Measurements from ENCODE around the gene CNTNAP5.

The CNTNAP5 gene

DNA sequence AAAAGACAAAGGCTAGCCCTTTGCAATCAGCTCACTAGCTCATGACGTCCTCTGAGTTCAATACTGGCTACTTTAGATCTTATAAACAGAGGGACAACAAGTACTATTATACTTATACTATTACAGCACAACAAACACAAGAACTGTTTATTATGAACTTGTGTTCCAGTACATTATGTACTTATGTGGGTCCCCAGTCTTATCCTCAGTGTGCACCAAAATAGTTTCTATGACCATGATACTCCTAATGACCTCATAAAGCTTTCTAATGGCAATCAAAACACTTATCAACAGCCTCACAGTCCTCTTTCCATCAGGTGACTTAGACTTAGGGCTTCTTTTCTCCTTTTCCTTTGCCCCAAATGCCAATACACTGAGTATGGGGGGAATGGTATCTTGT lies 614.4 kb downstream of the CNTNAP5 start:
- DNase-seq = no peak

DNA sequence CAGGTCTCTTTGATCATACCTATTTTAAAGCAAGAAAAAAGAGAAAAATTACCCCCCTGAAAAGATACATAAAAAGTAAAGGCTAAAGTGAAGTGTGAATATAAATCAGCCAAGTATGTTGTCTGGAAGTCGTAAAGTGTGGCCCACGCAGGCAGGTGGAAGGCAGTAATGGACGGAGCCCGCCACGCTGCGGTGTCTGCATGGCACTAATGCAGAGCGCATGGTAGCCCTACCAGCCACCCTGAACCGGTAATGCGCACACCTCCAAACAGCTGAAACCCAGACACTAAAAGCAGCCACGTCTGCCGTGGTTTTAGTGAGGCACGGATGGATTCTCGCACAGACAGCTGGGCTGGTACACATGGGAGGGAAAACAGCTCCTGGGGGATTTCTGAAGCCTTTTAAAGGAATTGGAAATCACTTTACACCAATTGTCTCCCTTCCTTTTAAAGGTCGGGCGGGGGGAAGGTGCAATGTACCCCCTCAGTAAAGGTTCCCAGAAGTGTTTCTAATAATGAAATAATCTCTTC lies 615.2 kb downstream of the CNTNAP5 start:
- DNase-seq = no peak

DNA sequence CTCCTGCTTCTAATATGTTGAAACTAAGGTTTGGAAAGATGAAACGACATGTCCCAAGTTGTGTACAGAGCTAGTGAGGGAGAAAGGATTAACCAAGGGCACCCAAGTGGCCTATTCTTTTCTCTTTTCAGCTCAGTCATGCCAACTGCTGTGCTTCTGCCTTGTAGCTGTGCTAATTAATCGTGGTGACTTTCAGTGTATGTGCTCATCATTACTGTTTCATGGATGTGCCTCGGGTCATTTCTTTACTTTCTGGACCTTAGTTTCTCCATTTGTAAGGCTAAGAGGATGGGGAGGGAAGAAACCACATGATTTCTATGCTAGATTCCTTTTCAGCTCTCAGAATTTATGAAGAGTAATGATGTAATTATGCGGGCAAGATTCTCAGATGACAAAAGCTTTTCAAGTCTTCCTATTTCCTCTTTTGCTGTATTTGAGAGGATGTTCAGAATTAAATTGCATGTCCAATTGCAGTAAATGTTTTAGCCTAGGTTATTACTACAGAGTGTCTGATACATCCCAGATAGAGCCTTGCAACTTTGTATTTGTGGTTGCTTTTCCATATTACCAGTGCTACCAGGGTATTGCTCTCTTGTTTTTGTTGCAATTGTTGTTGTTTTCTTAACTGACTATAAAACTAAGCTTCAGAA lies 621.2 kb downstream of the CNTNAP5 start:
- DNase-seq = no peak

DNA sequence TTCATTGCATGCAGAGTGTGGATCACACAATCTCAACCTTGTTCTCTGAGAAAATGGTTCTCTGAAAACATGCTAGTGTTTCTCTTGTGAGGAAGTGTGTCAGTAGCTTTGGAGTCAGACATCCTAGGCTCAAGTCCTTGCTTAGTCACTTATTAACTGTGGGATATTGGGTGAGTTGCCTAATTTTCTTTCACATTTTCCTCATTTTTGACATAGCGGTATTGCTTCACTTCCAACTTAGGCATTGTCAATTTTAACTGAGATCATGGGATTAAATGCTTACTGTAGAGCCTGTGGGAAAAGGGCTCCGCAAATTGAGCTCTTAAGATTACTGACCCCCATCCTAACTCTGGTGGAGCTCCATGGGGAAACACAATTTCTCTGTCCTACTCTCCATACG lies 622.2 kb downstream of the CNTNAP5 start:
- DNase-seq = no peak

DNA sequence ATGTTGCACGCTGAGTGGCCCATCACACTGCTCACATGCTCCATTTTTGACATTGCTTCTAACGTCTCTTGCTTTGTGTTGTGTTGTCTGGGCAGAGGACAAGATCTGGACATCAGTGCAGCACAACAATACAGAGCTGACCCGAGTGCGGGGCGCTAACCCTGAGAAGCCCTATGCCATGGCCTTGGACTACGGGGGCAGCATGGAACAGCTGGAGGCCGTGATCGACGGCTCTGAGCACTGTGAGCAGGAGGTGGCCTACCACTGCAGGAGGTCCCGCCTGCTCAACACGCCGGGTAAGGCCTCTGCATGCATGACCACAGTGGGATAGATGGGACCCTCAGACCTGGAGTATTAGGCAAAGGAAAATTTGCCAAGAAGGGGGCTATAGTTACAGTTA lies 622.6 kb downstream of the CNTNAP5 start:
- no peak for DNase-seq

DNA sequence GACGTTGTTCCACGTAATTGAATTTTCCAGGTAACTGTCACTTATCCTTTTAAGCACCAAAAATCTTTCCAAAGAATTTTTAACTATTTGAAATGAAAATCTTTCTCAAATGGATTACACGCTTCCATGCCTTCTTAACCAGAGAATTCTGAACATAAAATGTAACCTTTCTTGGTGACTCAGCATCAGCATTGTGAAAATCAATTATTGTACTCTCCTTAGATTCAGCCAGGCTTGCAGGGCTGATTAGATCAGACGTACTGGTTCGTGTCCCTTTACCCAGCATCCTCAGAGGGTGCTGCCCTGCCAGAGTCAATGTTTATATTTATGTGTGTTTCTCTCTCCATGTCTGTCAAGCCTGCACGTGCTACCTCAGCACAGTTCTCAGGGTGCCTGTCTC lies 623.9 kb downstream of the CNTNAP5 start:
- no peak for DNase-seq

DNA sequence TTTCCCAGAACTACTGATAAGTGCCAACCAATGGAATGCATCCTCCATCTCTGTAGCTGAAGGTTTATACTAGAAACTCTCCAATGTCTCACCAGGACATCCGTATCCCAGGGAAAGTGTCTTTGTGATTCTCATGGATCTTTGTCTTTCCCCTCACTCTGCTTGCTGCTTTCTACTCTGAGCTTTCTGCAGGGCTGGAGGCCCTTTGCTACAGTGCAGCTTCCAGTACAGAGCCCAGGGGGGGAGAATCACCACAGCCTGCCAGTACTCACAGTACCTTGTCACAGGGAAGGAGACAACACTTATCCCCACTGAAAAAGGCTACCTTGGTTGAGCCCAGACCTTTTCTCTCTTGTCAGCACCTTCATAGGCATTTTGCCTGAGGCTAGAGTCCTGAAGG lies 627.0 kb downstream of the CNTNAP5 start:
- DNase-seq = no peak

DNA sequence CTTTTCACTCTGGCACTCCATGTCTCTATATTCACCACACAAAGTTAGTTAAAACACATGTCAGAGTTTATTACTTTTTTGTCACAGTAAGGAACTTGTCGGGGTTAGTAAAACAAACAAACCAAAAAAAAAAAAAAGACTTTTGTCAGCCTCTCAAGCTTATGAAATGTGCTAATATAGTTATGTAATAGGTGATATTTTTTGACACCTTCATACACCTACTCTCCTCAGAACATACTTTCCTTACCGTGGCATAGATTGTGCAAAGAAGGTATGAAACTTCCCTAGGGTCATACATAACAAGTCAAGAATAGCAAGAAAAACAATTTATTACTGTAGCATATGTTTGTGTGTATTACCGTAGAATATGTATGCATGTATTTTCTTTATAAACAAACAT lies 633.3 kb downstream of the CNTNAP5 start:
- no peak for DNase-seq

DNA sequence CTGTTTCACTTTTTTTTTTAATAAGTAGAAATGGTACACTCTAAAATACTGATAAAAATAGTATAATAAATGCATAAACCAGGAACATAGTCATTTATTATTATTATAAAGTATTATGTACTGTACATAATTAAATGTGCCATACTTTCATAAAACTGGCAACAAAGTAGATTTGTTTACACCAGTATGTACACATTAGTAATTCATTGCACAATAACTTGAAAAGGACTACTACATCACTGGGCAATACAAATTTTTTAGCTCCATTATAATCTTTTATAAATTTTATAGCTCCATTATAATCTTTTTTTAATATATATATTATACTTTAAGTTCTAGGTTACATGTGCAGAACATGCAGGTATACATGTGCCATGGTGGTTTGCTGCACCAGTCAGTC lies 636.5 kb downstream of the CNTNAP5 start:
- no peak for DNase-seq

DNA sequence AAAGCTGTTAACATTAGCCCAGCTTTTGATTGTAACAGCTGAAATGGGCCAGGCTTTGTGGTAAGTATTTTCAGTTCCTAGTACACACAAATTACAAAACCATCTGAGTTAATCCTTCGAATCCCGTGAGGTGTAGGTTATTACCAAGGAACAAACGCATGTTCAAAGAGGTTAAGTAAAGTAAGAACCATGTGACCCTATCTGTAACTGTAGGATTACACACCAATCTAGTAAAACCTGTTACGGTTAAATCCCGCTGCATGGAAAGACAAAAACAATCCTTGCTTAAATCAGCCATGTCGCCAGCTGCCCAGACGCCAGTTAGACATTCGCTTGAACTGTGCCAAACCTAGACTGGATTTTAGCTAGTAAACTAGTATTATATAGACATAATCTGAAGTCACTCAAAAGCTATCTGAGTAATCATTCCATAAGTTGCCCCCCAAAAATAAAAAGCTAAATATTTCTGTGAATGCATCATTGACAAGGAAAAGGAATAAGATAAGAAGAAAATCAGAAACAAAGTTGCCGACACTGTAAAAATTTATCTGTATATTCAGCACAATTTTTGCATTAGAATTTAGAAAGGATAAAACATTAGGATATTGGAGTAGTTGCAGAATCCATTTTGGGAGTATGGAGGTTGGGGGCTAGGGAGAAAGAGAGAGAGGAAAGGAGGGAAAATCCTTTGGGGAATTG lies 638.0 kb downstream of the CNTNAP5 start:
- DNase-seq = no peak

DNA sequence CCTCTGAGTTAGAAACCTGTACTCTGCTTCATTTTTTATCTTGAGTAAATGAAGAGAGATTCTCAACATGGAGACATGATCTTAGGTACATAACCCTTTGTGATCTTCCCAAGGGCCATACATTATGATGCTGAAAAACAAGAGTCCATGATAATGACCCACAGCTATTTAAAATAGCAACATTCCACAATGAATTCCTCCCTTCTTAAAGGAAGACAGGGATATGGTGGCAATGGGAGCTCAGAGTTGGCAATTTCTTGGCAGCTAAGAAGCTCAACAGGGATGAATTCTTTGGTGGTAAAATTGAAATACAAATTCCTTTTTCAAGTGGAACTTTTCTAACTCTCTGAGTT lies 638.5 kb downstream of the CNTNAP5 start:
- DNase-seq = no peak

DNA sequence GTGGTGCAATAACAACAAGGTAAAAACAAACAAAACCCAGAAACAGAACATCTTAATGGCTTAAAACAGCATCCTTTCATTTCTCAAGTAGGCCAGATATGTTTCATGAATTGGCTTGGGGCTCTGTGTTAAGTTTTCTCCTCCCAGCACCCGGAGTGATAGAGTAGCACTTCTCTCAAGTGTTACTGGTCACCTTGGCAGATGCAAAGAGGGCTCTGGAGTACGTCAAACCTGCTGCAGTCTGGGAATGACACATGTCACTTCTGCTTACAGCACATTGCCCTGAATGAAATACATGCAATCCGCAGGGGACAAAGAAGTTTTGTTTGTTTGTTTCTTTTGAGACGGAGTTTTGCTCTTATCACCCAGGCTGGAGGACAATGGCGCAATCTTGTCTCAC lies 639.3 kb downstream of the CNTNAP5 start:
- DNase-seq = no peak

DNA sequence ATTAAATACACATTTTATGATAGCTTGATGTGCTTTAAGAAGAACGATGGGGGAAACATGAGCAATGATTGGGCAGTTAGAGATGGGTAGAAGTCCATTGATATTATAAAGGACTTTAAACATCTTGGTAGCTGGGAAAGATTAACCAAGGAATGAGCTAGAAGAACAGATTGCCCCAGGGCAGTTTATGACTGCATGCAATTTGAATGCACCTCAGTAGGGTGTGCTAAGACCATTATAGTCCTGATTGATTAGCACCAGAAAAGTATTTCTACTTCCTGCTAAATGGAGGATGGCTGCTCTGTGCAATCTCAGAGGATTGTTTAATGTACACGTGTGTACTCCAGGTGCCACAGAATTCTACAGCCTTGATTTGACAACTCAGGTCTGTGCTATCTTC lies 641.9 kb downstream of the CNTNAP5 start:
- no peak for DNase-seq

DNA sequence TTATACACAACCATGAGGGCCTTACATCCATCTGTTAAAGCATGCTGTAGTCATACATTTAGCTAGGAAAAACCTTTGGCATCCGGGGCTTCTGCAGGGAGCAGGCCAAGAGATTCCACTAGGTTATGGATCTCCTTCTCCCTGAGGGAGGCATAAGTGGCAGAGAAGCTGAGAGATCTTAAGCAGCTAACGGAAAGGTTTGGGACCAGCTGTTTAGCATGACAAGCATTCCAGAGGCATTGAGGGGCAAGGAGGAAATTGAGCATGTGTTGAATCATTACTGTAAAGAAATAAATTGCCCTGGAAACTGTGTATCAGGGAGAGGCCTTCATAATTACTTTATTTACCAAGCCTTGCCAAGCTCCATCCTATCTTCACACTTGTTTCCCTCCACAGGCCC lies 643.1 kb downstream of the CNTNAP5 start:
- DNase-seq = no peak

DNA sequence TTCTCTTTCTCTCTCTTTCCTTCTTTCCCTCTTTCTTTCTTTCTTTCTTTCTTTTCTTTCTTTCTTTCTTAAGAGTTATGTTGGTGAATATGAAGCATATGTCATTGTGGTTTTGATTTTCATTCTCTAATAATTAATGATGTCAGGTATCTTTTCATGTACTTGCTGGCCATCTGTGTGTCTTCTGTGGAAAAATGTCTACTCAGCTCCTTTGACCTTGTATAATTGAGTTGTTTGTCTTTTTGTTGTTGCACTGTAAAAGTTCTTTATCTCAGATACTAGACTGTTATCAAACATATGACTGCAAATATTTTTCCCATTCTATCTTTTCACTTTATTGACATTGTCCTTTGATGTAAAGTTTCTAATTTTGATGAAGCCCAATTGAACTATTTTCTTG lies 645.1 kb downstream of the CNTNAP5 start:
- DNase-seq = no peak

DNA sequence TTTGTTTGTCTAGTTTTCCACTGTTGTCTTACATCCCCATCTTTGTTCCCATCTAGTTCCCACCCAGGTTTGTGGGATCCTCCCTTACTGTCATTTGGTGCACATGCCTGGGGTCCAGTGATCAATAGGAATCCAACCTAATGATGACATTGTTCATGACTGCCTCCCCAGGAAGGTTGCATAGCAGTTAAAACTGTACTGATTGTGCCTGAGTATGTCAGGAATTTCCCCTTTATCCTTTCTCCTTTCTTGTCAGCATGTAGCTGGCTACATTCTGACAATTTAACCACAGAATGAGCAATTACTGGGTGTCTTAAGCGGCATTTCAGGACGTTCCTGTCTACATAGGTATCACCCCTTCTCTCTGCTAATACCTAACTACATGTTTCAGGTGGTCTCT lies 653.0 kb downstream of the CNTNAP5 start:
- no peak for DNase-seq

DNA sequence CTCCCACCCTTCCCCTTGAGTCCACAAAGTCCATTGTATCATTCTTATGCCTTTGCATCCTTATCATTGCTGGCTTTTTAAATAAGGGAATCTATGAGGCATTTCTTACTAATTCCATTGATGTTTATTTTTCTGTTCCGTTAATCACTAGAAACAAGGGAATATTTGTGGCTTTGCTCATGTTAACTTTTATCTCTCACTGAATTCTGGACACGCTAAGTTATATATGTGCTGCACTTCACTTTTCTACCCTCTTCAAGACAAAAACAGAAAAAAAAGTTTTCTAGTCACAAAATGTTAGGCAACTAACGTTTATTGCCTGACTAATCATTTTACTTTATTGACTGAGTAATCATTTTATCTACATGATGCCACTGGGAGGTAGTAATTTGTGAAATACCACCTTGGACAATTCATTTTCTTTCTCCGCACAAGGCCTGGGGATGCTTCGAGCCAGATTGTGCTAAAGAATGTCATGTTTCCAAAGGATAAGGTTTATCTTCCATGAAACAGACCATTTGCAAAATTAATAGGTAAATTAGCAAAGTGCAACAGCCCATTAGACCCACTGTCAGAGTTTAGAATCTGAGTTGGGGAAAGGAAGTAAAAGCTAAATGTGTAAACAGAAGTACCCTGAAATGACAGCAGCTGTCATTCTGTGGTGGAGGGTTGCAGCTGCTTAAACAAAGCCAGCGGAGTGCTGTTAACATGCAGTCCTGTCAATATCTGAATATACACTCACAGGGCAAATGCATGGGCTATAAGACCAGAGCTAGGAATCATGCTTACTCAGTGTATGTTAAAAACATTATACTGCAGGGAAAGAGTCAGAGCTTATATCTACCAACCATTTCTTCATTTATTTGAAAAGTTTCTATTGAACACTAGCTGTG lies 658.7 kb downstream of the CNTNAP5 start:
- DNase-seq = no peak

DNA sequence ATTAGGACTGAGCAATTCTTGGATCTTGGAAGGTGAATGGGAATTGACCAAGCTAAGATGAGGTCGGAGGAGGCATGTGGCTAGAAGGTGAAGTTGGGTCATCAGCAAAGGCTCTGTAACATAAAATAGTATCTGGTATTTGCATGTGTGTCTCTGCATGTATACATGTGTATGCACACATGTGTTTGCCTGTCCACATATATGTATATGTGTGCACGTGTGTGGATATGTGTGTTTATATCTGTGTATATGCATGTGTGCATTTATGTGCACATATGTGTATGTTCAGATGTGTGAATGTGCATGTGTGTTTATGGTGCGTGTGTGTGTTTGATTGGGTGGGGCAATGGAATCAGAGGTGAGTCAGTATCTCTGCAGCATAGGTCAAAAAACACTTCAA lies 664.3 kb downstream of the CNTNAP5 start:
- no peak for DNase-seq

DNA sequence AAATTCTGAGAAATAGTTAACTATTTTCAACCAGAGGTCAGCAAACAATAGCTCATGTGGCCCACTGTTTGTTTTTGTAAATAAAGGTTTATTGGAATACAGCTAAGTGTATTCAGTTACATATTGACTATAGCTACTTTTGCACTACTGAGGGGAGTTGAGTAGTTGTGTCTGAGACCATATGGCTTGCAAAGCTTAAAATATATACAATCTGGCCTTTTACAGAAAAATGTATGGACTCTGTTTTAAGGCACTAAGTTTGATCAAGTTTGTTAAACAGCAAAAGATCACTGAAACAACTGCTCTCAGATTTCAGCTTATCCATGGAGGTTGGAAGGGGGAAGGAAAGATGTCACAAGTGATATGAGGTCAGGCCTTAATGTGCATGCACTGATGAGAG lies 667.1 kb downstream of the CNTNAP5 start:
- DNase-seq = no peak

DNA sequence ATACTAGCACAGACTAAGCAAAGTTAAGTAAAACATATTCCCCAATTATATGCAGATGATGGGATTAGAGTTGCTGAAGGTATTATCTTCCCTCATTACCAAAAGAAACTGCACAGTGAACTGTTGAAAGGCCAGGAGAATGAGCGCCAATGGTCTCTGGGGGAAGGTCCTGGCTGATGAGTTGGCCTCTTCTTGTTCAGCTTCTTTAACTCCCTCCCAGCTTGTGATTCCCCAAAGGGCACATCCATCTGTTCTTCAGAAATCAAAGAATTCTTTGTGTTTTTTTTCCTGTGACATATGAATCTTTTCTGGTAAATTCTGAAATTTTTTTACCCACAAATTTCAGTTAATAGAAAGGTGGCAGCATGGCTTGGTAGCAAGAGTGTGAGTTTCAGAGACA lies 667.6 kb downstream of the CNTNAP5 start:
- no peak for DNase-seq

DNA sequence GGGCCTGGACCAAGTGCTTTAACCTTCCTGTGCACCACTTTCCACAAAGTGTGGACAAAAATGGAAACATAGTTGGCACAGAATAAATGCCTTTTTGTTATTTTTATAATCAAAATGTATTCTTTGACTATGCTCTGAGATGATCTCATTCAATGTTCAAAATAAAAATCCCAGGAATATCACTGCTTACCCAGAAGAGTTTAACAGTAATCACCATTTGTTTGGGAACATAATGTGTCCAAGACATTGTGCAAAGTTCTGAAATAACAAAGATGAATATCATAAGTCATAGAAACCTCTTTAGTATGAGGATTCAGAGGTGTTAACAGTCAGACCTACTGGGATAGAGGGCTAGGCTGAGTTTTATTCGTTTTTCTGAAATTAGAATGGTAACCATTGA lies 668.1 kb downstream of the CNTNAP5 start:
- no peak for DNase-seq

DNA sequence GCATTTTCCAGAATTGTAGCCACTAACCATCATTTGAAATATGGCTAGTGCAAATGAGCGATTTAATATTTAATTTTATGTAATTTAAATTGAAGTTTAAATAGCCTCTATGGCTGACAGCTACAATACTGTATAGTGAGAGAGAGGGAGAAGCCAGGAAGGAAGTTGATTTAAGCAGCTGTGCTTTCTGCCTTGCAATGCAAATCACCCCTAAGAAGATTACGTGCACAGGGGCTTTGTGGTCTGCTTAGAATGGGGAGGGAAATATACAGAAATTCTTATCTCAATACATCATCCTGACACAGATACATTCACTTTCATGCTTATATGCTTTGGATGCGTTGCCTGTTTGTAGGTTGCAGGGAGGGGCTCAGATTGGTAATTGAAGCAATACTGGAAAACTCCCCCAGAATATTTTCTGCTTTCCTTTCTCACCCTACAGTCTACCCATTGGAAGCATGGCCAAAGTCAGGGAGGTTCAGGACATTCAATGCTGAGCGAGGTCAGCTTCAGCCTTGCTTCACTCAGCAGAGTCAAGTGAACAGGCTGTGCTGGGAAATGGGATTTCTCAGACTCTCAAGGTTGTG lies 674.0 kb downstream of the CNTNAP5 start:
- no peak for DNase-seq

DNA sequence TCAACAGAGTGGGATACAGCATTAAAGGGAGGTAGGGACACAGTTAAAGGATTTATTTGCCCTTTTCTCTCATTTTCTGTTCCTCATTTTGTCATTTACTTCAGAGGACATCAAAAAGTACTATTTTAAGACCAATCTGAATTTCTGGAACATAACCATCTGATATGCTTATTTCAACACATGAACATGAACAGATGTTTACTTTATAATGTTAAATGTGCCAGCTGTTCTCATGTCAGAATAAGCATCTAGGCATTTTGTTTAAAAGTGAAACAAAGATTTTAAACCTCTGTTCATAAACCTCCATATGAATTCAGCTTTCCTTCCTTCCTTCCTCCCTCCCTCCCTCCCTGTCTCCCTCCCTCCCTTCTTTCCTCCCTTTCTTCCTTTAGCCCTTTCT lies 677.7 kb downstream of the CNTNAP5 start:
- DNase-seq = no peak
